Fibroblast of lung (primary cell): ENCODE results near the gene LRP1. TPM values are rescaled to one million over a fixed set of nuclear protein-coding genes. Genes with fewer than 3 reads are reported as not detected.

ENCODE experiments used
- DNase-seq, 2 donors: peaks; one replicate each; pipeline versions ENCODE4 v3.0.0 to v3.0.0-alpha.2; 2010; ENCODE audit warnings: low read depth in 2 of 2
- H2AFZ ChIP-seq: 2 replicates; pipeline ENCODE4 v1.5.1; 2012; ENCODE audit warnings: low read length, control low read depth, inconsistent platforms
- H3K27ac ChIP-seq: 2 replicates; pipeline ENCODE4 v1.5.1; 2011; ENCODE audit warnings: low read length, control low read depth; ENCODE audit not compliant: insufficient read depth
- H3K27me3 ChIP-seq: 2 replicates; pipeline ENCODE4 v1.5.1; 2011; ENCODE audit warnings: mild to moderate bottlenecking, low read length; ENCODE audit not compliant: control insufficient read depth, insufficient read depth
- H3K36me3 ChIP-seq: 2 replicates; pipeline ENCODE4 v1.5.1; 2011; ENCODE audit warnings: low read length; ENCODE audit not compliant: control insufficient read depth, insufficient read depth
- H3K4me1 ChIP-seq: 2 replicates; pipeline ENCODE4 v1.5.1; 2011; ENCODE audit warnings: low read length; ENCODE audit not compliant: control insufficient read depth, insufficient read depth; ENCODE audit errors: extremely low read depth
- H3K4me2 ChIP-seq: 2 replicates; pipeline ENCODE4 v1.5.1; 2011; ENCODE audit warnings: low read length, control low read depth; ENCODE audit not compliant: insufficient read depth; ENCODE audit errors: extremely low read depth
- H3K4me3 ChIP-seq, 4 experiments: fragments of 200-600 bp in 1 of 4; sonication (generic) in 1 of 4; replicated peaks in 1 of 4; 2 replicates each; pipeline ENCODE4 v1.5.1; 2011 to 2016; ENCODE audit warnings: low read length in 4 of 4, low read depth in 3 of 4, mild to moderate bottlenecking in 3 of 4, control low read depth in 2 of 4, inconsistent platforms in 1 of 4, mixed read lengths in 1 of 4; ENCODE audit not compliant: insufficient read depth in 1 of 4; ENCODE audit errors: control extremely low read depth in 1 of 4
- H3K79me2 ChIP-seq: 2 replicates; pipeline ENCODE4 v1.5.1; 2012; ENCODE audit warnings: mild to moderate bottlenecking, low read length, inconsistent platforms; ENCODE audit not compliant: control insufficient read depth, insufficient read depth
- H3K9ac ChIP-seq: 2 replicates; pipeline ENCODE4 v1.5.1; 2011; ENCODE audit warnings: mild to moderate bottlenecking, low read length, control low read depth; ENCODE audit not compliant: insufficient read depth
- H3K9me3 ChIP-seq: 2 replicates; pipeline ENCODE4 v1.5.1; 2012; ENCODE audit warnings: low read depth, low read length; ENCODE audit not compliant: control insufficient read depth, insufficient read depth
- H4K20me1 ChIP-seq: 2 replicates; pipeline ENCODE4 v1.5.1; 2011; ENCODE audit warnings: low read length; ENCODE audit not compliant: control insufficient read depth, insufficient read depth; ENCODE audit errors: extremely low read depth
- EZH2 ChIP-seq: IDR thresholded peaks from 2 replicates; pipeline ENCODE4 v1.5.1; 2012; ENCODE audit warnings: low read length, control low read depth, mild to moderate bottlenecking; ENCODE audit errors: missing control alignments
- polyA plus RNA-seq, 2 donors: library from polyadenylated mRNA; depleted of rRNA in 1 of 2; stranded (reverse) in 1 of 2; unstranded in 1 of 2; fragments of >200 nt; gene quantifications; 2 replicates each; pipeline ENCODE4 v1.2.1, GENCODE V29; 2011 to 2012; ENCODE audit warnings: missing spikeins in 1 of 2
- total RNA-seq: library from RNA; depleted of rRNA; stranded (reverse); fragments of >200 nt; gene quantifications from 2 replicates; pipeline ENCODE4 v1.2.1, GENCODE V29; 2014
- TF ChIP-seq, protein P1 (sequence below), 2 donors: IDR thresholded peaks in 1 of 2; conservative IDR thresholded peaks in 1 of 2; 1 replicate in 1 of 2; 2 replicates in 1 of 2; pipeline ENCODE4 v1.5.1; 2011 to 2012; ENCODE audit warnings: low read length in 2 of 2, control low read depth in 1 of 2, inconsistent platforms in 1 of 2, low read depth in 1 of 2, mild to moderate bottlenecking in 1 of 2

Gene LRP1
- total and polyA plus RNA-seq, 2 donors (not counting 1 experiment from before 2014, with no cell fraction given), result 92.2 to 464 TPM

DNA sequence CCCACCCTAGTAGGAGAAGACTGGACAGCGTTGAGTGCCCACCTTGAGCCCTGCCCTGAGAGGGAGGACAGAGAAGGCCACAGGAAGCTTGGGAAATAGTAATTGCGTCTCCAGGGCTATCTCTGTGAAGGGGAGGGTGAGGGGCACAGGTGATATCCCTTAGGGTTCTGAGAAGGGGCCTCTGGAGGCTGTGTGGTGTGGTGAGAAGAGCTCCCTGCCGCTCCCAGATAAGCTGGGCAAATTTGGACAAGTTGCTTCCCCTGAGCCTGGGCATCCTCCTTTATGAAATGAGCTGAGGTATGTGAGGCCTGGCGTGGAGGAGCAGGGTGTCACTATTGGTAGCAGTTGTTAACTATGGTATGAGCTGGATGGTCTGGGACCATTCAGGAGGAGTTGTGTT, 42.6 kb downstream of the LRP1 start:
- Histone ChIP-seq H3K4me1 (peaks cover 16% of the 10 kb centered on the region), H2AFZ (no peak overlapping the region), H3K4me2 (no peak overlapping the region), H3K9me3 (no peaks in the 10 kb centered on the region), H3K36me3 (peaks cover 65% of the 10 kb centered on the region), H4K20me1 (no peaks in the 10 kb centered on the region), H3K27me3 (no peaks in the 10 kb centered on the region), H3K4me3 (no peak overlapping the region), H3K9ac (no peak overlapping the region), H3K27ac (peak overlapping the region; percentile 23), H3K79me2 (no peaks in the 10 kb centered on the region)
- TF ChIP-seq, protein P1, sequence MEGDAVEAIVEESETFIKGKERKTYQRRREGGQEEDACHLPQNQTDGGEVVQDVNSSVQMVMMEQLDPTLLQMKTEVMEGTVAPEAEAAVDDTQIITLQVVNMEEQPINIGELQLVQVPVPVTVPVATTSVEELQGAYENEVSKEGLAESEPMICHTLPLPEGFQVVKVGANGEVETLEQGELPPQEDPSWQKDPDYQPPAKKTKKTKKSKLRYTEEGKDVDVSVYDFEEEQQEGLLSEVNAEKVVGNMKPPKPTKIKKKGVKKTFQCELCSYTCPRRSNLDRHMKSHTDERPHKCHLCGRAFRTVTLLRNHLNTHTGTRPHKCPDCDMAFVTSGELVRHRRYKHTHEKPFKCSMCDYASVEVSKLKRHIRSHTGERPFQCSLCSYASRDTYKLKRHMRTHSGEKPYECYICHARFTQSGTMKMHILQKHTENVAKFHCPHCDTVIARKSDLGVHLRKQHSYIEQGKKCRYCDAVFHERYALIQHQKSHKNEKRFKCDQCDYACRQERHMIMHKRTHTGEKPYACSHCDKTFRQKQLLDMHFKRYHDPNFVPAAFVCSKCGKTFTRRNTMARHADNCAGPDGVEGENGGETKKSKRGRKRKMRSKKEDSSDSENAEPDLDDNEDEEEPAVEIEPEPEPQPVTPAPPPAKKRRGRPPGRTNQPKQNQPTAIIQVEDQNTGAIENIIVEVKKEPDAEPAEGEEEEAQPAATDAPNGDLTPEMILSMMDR (conservative IDR thresholded peaks at IDR 0.05 in 1 of 2, IDR thresholded peaks at IDR 0.05 in 1 of 2; ENCODE audit: low read depth in 1 of 2, low read length in 2 of 2), result no peak
- no peak for TF ChIP-seq EZH2
- DNase-seq, result no peak

- Histone ChIP-seq H3K27me3 (no peaks in the 10 kb centered on the region), H3K27ac (no peak overlapping the region), H3K4me3 (no peak overlapping the region), H3K36me3 (peaks cover 66% of the 10 kb centered on the region), H3K9ac (no peak overlapping the region), H3K4me2 (no peak overlapping the region), H4K20me1 (no peaks in the 10 kb centered on the region), H3K9me3 (no peaks in the 10 kb centered on the region), H2AFZ (no peak overlapping the region), H3K79me2 (no peaks in the 10 kb centered on the region), H3K4me1 (peaks cover 18% of the 10 kb centered on the region)
- TF ChIP-seq EZH2, result no peak
- TF ChIP-seq, protein P1 (conservative IDR thresholded peaks at IDR 0.05 in 1 of 2, IDR thresholded peaks at IDR 0.05 in 1 of 2; ENCODE audit: low read depth in 1 of 2, low read length in 2 of 2), result peak in 1 of 2 donors; percentile 6
- DNase-seq, result peak; percentile 53 to 93
Measured at GRCh38 chr12:57171668-57172067, 43.4 kb downstream of the LRP1 start.

- Histone ChIP-seq H3K9ac (no peak overlapping the region), H3K79me2 (no peaks in the 10 kb centered on the region), H4K20me1 (no peaks in the 10 kb centered on the region), H3K9me3 (no peaks in the 10 kb centered on the region), H3K4me3 (no peak overlapping the region), H2AFZ (no peak overlapping the region), H3K36me3 (peaks cover 64% of the 10 kb centered on the region), H3K4me1 (peaks cover 14% of the 10 kb centered on the region), H3K4me2 (no peak overlapping the region), H3K27me3 (no peaks in the 10 kb centered on the region), H3K27ac (no peak overlapping the region)
- no peak for TF ChIP-seq EZH2
- TF ChIP-seq, protein P1 (conservative IDR thresholded peaks at IDR 0.05 in 1 of 2, IDR thresholded peaks at IDR 0.05 in 1 of 2; ENCODE audit: low read depth in 1 of 2, low read length in 2 of 2), result peak; percentile 41 to 52
- DNase-seq, result no peak
Measured at GRCh38 chr12:57173089-57173488, 44.8 kb downstream of the LRP1 start.
